Measurements from ENCODE around the gene RNF138. TPM values are rescaled to one million over a fixed set of nuclear protein-coding genes. Genes with fewer than 3 reads are reported as not detected.

RNF138 gene
- polyA plus RNA-seq, 3 donors: 62.8 to 70.5 (median 67.1) TPM

DNA sequence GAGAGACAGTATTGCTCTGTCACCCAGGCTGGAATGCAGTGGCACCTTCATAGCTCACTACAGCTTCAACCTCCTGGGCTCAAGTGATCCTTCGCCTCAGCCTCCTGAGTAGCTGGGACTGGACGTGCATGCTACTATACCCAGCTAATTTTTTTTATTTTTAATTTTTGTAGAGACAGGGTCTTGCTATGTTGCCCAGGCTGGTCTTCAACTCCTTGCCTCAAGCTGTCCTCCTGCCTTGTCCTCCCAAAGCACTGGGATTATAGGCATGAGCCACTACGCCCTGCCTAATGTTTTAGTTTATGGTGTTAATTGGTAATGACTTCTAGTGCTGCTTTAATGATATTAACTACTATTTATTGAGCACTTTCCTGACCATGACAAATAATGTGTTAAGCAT, 18.3 kb downstream of the RNF138 start:
- intact Hi-C loops (cut with micrococcal nuclease): no loop called here
- Histone ChIP-seq H3K79me2 (ENCODE audit: insufficient read depth, low read length) (peaks cover 100% of the 10 kb centered on the region), H4K20me1 (ENCODE audit: insufficient read depth, low read length) (peaks cover 100% of the 10 kb centered on the region), H3K27me3 (ENCODE audit: control insufficient read depth in 2 of 2, insufficient read depth in 2 of 2, low read length in 2 of 2) (no peaks in the 10 kb centered on the region), H3K4me3 (replicated peaks in 1 of 3; ENCODE audit: low read depth in 2 of 3, low read length in 3 of 3) (no peak overlapping the region), H3K4me1 (ENCODE audit: control insufficient read depth in 1 of 2, insufficient read depth in 2 of 2, low read length in 2 of 2) (no peaks in the 10 kb centered on the region), H3K9ac (ENCODE audit: insufficient read depth, low read length, poor library complexity, severe bottlenecking) (no peak overlapping the region), H3K36me3 (replicated peaks in 1 of 2; ENCODE audit: control insufficient read depth in 1 of 2, insufficient read depth in 2 of 2, low read length in 2 of 2) (peaks cover 33 to 60% of the 10 kb centered on the region in 2 donors), H3K4me2 (replicated peaks; ENCODE audit: extremely low read depth, low read length, poor library complexity, severe bottlenecking) (no peak overlapping the region), H2AFZ (ENCODE audit: insufficient read depth, low read depth, low read length, poor library complexity, severe bottlenecking) (no peak overlapping the region), H3K27ac (ENCODE audit: low read depth in 1 of 2, low read length in 2 of 2) (no peak overlapping the region), H3K9me3 (replicated peaks in 1 of 2; ENCODE audit: control insufficient read depth in 1 of 2, insufficient read depth in 1 of 2, low read length in 2 of 2) (no peaks in the 10 kb centered on the region)
- DNase-seq: no peak
- Mint-ChIP-seq H3K4me3 (no peak overlapping the region), H3K36me3 (peaks cover 33 to 61% of the 10 kb centered on the region in 2 donors), H3K9me3 (no peaks in the 10 kb centered on the region), H3K27me3 (ENCODE audit: low read depth in 3 of 3) (no peaks in the 10 kb centered on the region), H3K27ac (no peak overlapping the region), H3K4me1 (peaks cover 12% of the 10 kb centered on the region)
- no peak for TF ChIP-seq CTCF (IDR thresholded peaks at IDR 0.05)
- WGBS (ENCODE audit: insufficient coverage): no CpG with 5 or more reads among the region's 3 CpGs

DNA sequence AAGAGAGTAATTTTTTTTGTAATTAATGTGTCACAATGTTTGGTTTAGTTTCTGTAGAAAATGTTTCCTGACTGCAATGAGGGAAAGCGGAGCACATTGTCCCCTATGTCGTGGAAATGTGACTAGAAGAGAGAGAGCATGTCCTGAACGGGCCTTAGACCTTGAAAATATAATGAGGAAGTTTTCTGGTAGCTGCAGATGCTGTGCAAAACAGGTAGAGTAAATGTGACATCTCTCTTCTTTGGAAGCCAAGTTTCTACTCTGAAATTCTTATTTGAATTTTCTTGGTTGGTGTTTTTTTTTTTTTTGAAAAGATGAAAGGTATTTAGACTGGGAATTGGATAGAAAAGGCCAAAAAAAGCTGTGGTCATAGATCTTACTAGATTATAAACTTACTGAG, 20.0 kb downstream of the RNF138 start:
- H3K4me3 Mint-ChIP-seq: no peak overlapping the region
- H3K27me3 Mint-ChIP-seq (ENCODE audit: low read depth in 3 of 3): no peaks in the 10 kb centered on the region
- H3K4me2 ChIP-seq (replicated peaks; ENCODE audit: extremely low read depth, low read length, poor library complexity, severe bottlenecking): no peak overlapping the region
- H3K36me3 Mint-ChIP-seq: peaks cover 42 to 76% of the 10 kb centered on the region in 2 donors
- H3K79me2 ChIP-seq (ENCODE audit: insufficient read depth, low read length): peaks cover 99% of the 10 kb centered on the region
- H3K9ac ChIP-seq (ENCODE audit: insufficient read depth, low read length, poor library complexity, severe bottlenecking): no peak overlapping the region
- DNase-seq: no peak
- peaks cover 100% of the 10 kb centered on the region for H4K20me1 ChIP-seq (ENCODE audit: insufficient read depth, low read length)
- TF ChIP-seq CTCF (IDR thresholded peaks at IDR 0.05): no peak
- H3K4me3 ChIP-seq (replicated peaks in 1 of 3; ENCODE audit: low read depth in 2 of 3, low read length in 3 of 3): no peak overlapping the region
- H3K4me1 Mint-ChIP-seq: peaks cover 10% of the 10 kb centered on the region
- no peaks in the 10 kb centered on the region for H3K9me3 Mint-ChIP-seq
- no peak overlapping the region for H2AFZ ChIP-seq (ENCODE audit: insufficient read depth, low read depth, low read length, poor library complexity, severe bottlenecking)
- H3K27ac ChIP-seq (ENCODE audit: low read depth in 1 of 2, low read length in 2 of 2): no peak overlapping the region
- no peaks in the 10 kb centered on the region for H3K9me3 ChIP-seq (replicated peaks in 1 of 2; ENCODE audit: control insufficient read depth in 1 of 2, insufficient read depth in 1 of 2, low read length in 2 of 2)
- H3K27me3 ChIP-seq (ENCODE audit: control insufficient read depth in 2 of 2, insufficient read depth in 2 of 2, low read length in 2 of 2): no peaks in the 10 kb centered on the region
- 60% methylated on average over 3 of the region's 3 CpGs for WGBS (ENCODE audit: insufficient coverage)
- no peaks in the 10 kb centered on the region for H3K4me1 ChIP-seq (ENCODE audit: control insufficient read depth in 1 of 2, insufficient read depth in 2 of 2, low read length in 2 of 2)
- H3K36me3 ChIP-seq (replicated peaks in 1 of 2; ENCODE audit: control insufficient read depth in 1 of 2, insufficient read depth in 2 of 2, low read length in 2 of 2): peaks cover 40 to 70% of the 10 kb centered on the region in 2 donors
- intact Hi-C loops (cut with micrococcal nuclease): no loop called here
- H3K27ac Mint-ChIP-seq: peak overlapping the region in 3 of 7 donors; percentile 62 to 87 (median 76)
